Lung microvascular endothelial cell (primary cell): ENCODE results near the gene LHX3. TPM values are rescaled to one million over a fixed set of nuclear protein-coding genes. Genes with fewer than 3 reads are reported as not detected.
"Not testable (repeated sequence)": the region's sequence is repeated elsewhere in the genome, so short reads cannot be mapped to it uniquely, and the experiment has no call there.

Experiments
- DNase-seq, 2 donors: peaks; one replicate each; pipeline versions ENCODE4 v3.0.0 to v3.0.0-alpha.2; 2010; ENCODE audit warnings: low read depth in 2 of 2
- total RNA-seq: library from RNA; depleted of rRNA; stranded (reverse); fragments of >200 nt; gene quantifications from 2 replicates; pipeline ENCODE4 v1.2.1, GENCODE V29; 2014

LHX3 gene
- total RNA-seq, 1 donor from 2014 or later = not detected

GRCh38 chr9:136155576-136155975 lies 49.4 kb downstream of the LHX3 start:
- DNase-seq = no peak

- no peak for DNase-seq
Observed at GRCh38 chr9:136154943-136155342, 50.0 kb downstream of the LHX3 start.

- no peak for DNase-seq
Observed at GRCh38 chr9:136153381-136154065, 51.4 kb downstream of the LHX3 start.

GRCh38 chr9:136152931-136153330 lies 52.0 kb downstream of the LHX3 start:
- no peak for DNase-seq

- no peak for DNase-seq
Observed at GRCh38 chr9:136152543-136152866, 52.4 kb downstream of the LHX3 start.

- no peak for DNase-seq
Observed at GRCh38 chr9:136151848-136152542, 52.9 kb downstream of the LHX3 start.

- DNase-seq = no peak
Observed at GRCh38 chr9:136151214-136151804, 53.6 kb downstream of the LHX3 start.

GRCh38 chr9:136150664-136151213 lies 54.2 kb downstream of the LHX3 start:
- DNase-seq = not testable (repeated sequence)

GRCh38 chr9:136149853-136150252 lies 55.1 kb downstream of the LHX3 start:
- no peak for DNase-seq

- DNase-seq = no peak
Observed at GRCh38 chr9:136149337-136149736, 55.6 kb downstream of the LHX3 start.

- DNase-seq = no peak
Observed at GRCh38 chr9:136148766-136149165, 56.2 kb downstream of the LHX3 start.

- no peak for DNase-seq
Observed at GRCh38 chr9:136147890-136148714, 56.8 kb downstream of the LHX3 start.

GRCh38 chr9:136147038-136147889 lies 57.7 kb downstream of the LHX3 start:
- DNase-seq = no peak

Other genes with a start within 250 kb of the LHX3 start
- 22.2 and 24.0 TPM in 2 replicates for gene UBAC1, start 243.8 kb downstream of the LHX3 start, total RNA-seq
- 10.9 and 11.6 TPM in 2 replicates for gene NACC2, start 109.8 kb downstream of the LHX3 start, total RNA-seq
- 34.0 and 44.4 TPM in 2 replicates for gene TMEM250, start 86.3 kb downstream of the LHX3 start, total RNA-seq
- gene QSOX2, start 40.7 kb upstream of the LHX3 start, total RNA-seq = 5.0 and 6.3 TPM in 2 replicates
- not detected in 2 replicates for gene CCDC187, start 99.0 kb upstream of the LHX3 start, total RNA-seq
- 14.8 and 30.2 TPM in 2 replicates for gene GPSM1, start 122.4 kb upstream of the LHX3 start, total RNA-seq
- 14.6 and 14.9 TPM in 2 replicates for gene DNLZ, start 158.6 kb upstream of the LHX3 start, total RNA-seq
- gene CARD9, start 168.5 kb upstream of the LHX3 start, total RNA-seq = under 0.01 and 0.44 TPM in 2 replicates
- gene SNAPC4, start 195.0 kb upstream of the LHX3 start, total RNA-seq = 3.0 and 3.7 TPM in 2 replicates
- 14.2 and 22.0 TPM in 2 replicates for gene ENTR1, start 205.5 kb upstream of the LHX3 start, total RNA-seq
- gene PMPCA, start 205.5 kb upstream of the LHX3 start, total RNA-seq = 30.3 and 30.4 TPM in 2 replicates
- 3.3 and 4.0 TPM in 2 replicates for gene INPP5E, start 234.7 kb upstream of the LHX3 start, total RNA-seq